ENCODE measurements around the gene CAPN2.

CAPN2 gene

DNA sequence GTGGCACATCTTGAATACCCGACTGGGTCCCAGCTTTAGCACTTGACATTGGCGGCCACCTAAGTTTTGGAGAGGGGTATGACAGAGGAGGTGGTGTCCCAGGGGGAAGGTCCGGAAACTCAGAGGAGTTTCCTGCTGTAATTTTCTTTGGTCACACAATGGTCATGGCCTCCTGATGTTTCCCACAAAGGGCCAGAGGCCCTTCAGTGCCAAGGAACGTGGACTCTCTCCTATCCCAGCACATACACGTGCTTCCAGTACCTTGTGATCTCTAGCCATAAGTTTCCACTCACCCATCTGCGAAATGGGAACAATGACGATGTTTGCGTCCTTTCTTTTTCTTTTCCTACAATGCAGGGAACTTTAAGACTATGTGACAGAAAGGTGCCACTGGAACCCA lies 13.2 kb downstream of the CAPN2 start:
- no peak for DNase-seq (ENCODE audit: insufficient read length, low spot score)
- FAIRE-seq: no peak
- TF ChIP-seq, protein P1, sequence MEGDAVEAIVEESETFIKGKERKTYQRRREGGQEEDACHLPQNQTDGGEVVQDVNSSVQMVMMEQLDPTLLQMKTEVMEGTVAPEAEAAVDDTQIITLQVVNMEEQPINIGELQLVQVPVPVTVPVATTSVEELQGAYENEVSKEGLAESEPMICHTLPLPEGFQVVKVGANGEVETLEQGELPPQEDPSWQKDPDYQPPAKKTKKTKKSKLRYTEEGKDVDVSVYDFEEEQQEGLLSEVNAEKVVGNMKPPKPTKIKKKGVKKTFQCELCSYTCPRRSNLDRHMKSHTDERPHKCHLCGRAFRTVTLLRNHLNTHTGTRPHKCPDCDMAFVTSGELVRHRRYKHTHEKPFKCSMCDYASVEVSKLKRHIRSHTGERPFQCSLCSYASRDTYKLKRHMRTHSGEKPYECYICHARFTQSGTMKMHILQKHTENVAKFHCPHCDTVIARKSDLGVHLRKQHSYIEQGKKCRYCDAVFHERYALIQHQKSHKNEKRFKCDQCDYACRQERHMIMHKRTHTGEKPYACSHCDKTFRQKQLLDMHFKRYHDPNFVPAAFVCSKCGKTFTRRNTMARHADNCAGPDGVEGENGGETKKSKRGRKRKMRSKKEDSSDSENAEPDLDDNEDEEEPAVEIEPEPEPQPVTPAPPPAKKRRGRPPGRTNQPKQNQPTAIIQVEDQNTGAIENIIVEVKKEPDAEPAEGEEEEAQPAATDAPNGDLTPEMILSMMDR (IDR thresholded peaks at IDR 0.05; ENCODE audit: insufficient read depth, missing control alignments): no peak

DNA sequence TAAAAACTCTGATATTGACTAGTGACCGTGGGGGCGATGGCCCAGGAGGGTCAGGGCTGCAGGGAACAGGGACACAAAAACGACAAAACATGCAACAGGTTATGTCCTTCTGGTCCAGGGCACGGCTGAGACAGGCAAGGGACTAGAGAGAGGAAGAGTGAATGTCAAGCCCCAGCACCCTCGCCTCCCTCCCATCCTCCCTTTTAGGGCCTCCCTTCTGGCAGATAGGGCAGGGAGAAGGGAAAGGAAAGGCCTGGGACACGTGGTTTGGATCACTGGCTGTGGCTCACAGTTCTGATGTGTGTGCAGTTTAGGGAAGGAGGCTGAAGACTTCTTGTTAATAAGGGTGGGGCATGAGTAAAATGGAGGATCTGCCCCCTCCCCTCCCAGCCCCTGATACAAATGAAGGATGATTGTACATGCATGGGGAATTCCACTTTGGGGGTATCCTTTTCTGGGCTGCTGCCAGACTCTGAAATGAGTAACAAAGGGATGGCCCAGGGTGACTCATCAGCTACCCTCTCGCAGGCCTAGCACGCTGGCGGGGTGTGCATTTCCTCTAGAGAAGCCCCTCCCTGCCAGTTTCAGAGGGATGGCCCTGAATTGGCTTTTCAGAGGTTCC lies 14.2 kb downstream of the CAPN2 start:
- DNase-seq (ENCODE audit: insufficient read length, low spot score): no peak
- TF ChIP-seq, protein P1 (IDR thresholded peaks at IDR 0.05; ENCODE audit: insufficient read depth, missing control alignments): no peak
- FAIRE-seq: no peak

DNA sequence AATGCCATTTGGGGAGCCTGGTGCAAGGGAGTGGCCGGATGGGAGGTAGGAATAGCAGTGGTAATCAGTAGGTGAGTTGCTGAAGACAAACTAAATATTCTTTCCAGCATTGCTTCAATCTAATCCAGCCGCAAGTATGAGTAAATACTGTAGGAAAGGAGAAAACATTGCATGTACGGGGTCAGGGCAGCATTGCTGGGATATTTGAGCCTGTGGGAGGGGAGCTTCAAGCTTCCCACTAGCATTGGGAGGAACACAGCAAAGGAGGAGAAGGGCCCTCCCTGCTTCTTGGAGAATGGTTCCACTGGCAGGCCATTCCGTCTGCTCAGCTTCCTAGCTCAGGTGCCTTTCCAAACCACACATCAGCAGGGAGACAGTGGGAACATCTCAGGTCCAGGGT lies 15.2 kb downstream of the CAPN2 start:
- TF ChIP-seq, protein P1 (IDR thresholded peaks at IDR 0.05; ENCODE audit: insufficient read depth, missing control alignments): no peak
- DNase-seq (ENCODE audit: insufficient read length, low spot score): no peak
- FAIRE-seq: no peak

DNA sequence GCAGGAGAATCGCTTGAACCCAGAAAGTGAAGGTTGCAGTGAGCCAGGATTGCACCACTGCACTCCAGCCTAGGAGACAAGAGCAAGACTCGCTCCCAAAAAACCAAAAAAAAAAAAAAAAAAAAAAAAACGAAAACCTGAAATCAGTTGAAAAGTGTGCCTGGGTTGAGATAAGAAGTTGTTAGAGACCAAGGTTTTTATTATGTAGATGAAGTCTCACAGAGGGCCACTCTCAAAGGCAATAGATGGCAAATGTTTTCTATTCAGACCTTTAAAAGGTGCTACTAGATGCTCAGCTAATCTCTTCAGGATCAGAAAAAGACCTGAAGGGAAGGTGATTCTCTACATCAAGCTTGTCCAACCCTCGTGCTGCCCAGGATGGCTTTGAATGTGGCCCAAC lies 17.6 kb downstream of the CAPN2 start:
- FAIRE-seq: no peak
- DNase-seq (ENCODE audit: insufficient read length, low spot score): no peak
- TF ChIP-seq, protein P1 (IDR thresholded peaks at IDR 0.05; ENCODE audit: insufficient read depth, missing control alignments): no peak

DNA sequence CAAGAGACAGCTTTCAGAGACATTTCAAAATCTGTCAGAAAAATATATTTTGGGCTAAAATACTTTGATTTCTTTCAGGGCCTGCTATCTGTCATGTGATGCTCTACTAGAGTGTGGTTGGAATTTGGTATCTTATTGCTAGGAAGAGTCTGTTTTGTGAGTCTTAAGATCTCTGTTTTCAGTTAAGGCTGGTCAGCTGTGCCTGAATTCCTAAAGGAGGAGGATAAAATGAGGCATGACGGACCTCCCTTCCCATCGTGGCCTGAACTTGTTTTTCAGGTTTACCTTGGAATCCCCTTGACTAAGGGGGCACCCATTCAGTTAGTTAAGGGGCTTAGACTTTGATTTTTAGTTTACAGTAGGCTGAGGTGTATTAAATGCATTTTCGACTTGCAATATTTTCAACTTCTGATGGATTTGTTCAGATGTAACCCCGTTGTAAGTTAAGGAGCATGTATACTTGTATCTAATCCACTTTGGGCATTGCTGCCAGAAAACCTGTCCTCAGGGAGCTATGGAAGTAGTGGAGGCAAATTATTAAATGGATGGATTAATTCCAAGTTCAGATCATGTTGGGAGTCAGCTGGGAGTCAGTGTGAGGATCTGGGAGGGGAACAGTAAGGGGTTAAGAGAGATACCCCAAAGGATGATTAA lies 18.3 kb downstream of the CAPN2 start:
- DNase-seq (ENCODE audit: insufficient read length, low spot score): no peak
- TF ChIP-seq, protein P1 (IDR thresholded peaks at IDR 0.05; ENCODE audit: insufficient read depth, missing control alignments): no peak
- no peak for FAIRE-seq

DNA sequence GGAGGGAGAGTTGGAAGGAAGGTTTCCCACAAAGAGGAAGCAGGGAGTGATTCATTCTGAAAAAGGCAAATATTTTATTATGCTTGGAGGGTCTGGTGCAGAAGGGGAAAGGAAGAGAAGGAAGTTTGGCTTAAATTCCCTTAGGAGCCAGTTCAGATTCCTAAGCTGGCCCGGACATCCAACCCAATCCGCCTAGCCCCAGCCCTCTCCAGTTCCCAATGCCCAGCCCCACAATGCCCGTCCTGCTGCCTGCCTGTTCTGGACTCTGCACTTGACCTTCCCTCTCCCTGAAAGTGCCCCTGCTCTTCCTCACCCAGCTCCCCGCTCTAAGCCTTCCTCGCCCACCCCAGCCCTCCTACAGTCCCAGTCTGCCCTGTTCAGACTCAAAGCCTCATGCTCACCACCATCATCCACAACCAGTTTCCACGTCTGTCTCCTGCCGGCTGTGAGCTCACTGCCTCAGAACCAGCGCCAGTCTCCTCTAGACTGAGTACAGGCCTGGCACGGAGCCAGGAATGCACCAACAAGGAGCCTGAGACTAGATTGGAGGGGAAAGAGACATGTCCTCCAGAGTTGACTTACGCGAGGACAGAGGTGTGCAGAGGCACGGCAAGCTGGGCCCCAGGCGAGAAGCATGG lies 18.9 kb downstream of the CAPN2 start:
- DNase-seq (ENCODE audit: insufficient read length, low spot score): no peak
- FAIRE-seq: no peak

More for the DNA sequence above, 18.9 kb downstream of the CAPN2 start:
- TF ChIP-seq, protein P1 (IDR thresholded peaks at IDR 0.05; ENCODE audit: insufficient read depth, missing control alignments): no peak

All from D721Med (cell line).